ENCODE measurements around the gene PHF21B. TPM values are rescaled to one million over a fixed set of nuclear protein-coding genes. Genes with fewer than 3 reads are reported as not detected.

The PHF21B gene
- polyA plus RNA-seq, 3 donors from 2014 or later: not detected

DNA sequence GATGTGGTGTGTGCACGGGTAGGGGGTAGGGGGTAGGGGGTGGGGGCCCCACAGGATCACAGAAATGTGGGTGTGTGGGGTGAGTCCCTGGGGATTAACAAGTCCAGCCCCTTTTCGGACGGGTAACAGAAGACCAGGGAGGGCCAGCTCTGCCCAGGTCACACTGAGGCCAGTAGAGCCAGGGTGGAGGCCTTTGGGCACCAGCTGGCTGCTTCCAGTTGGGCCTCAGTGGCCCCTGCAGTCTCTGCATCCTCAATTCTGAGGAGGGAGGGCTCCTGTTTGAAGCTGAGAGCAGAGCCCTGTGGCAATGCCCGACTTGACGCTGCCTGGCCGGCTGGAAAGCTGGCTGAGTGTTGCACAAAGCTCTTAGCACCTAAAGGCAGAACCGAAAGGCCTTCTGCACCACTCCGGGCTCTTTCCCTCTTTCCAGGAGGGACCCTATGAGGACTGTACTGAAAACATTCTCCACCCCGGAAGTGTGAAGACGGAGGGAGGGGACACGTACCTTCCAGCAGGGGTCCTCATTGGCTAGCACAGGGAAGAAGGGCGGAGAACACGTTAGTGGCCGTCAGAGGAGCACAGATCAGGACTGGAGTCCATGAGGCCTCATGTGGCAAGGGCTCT is 120.4 kb downstream of the PHF21B start:
- Mint-ChIP-seq H3K4me1 (no peaks in the 10 kb centered on the region), H3K4me3 (no peak overlapping the region), H3K27me3 (ENCODE audit: low read depth in 3 of 3) (peaks cover 2 to 4% (median 3%) of the 10 kb centered on the region in 3 donors), H3K36me3 (no peaks in the 10 kb centered on the region), H3K27ac (no peak overlapping the region), H3K9me3 (no peaks in the 10 kb centered on the region)
- no peak for DNase-seq

GRCh38 chr22:44888491-44889254 is 121.1 kb downstream of the PHF21B start:
- no peaks in the 10 kb centered on the region for H3K4me1 Mint-ChIP-seq
- no peaks in the 10 kb centered on the region for H3K36me3 Mint-ChIP-seq
- no peak overlapping the region for H3K4me3 Mint-ChIP-seq
- no peak overlapping the region for H3K27ac Mint-ChIP-seq
- peaks cover 2 to 4% (median 3%) of the 10 kb centered on the region in 3 donors for H3K27me3 Mint-ChIP-seq (ENCODE audit: low read depth in 3 of 3)
- no peaks in the 10 kb centered on the region for H3K9me3 Mint-ChIP-seq
- no peak for DNase-seq

DNA sequence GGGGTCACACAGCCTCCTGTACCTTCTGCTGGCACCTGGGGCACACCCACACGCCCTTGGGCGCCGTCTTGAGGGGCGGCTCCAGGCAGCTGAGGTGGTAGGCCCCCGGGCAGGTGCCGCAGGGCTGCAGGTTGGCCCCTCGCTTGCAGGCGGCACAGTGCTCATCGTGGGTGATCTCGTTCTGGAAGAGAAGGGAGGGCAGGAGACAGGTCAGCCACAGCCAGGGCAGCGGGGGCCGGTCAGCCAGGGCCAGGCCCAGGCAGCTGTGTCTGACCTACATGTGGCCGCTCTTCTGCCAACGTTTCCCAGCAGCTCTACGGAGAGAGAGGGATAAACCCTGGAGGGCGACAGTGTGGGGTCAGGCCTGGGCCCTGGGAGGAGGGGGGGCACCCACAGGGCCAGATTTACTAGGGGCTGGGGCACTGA is 121.9 kb downstream of the PHF21B start:
- no peaks in the 10 kb centered on the region for H3K4me1 Mint-ChIP-seq
- H3K27ac Mint-ChIP-seq: no peak overlapping the region
- H3K27me3 Mint-ChIP-seq (ENCODE audit: low read depth in 3 of 3): peaks cover 2 to 4% (median 3%) of the 10 kb centered on the region in 3 donors
- H3K9me3 Mint-ChIP-seq: no peaks in the 10 kb centered on the region
- no peak for DNase-seq
- no peak overlapping the region for H3K4me3 Mint-ChIP-seq
- H3K36me3 Mint-ChIP-seq: no peaks in the 10 kb centered on the region

DNA sequence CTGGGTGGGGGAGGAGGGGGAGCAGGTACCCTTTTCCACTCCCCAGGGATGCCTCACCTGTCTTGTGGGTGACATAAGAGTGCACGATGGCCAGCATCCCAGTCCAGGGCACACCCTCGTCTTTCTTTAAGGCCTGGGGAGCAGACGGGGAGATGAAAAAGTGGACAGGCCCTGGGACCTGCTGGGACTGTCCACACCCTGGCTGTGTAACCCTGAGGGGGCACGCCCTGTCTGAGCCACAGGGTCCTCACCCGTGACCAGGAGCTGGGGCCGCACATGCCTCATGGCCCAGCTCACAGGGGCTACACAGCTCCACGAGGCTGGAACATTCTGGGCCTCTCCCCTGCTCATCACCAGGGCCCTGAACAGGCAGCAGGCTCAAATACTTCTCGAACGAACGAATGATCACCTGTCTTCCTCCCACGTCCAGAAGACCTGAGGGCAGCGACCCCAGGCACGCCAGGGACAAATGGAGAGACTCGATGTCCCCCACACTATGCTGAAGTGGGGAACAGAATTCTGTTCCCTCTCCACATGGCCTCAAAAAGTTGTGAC is 123.9 kb downstream of the PHF21B start:
- H3K4me1 Mint-ChIP-seq: no peaks in the 10 kb centered on the region
- no peaks in the 10 kb centered on the region for H3K36me3 Mint-ChIP-seq
- no peak overlapping the region for H3K4me3 Mint-ChIP-seq
- DNase-seq: no peak
- no peaks in the 10 kb centered on the region for H3K9me3 Mint-ChIP-seq
- H3K27ac Mint-ChIP-seq: no peak overlapping the region
- peaks cover 0 to 4% (median 2%) of the 10 kb centered on the region in 3 donors for H3K27me3 Mint-ChIP-seq (ENCODE audit: low read depth in 3 of 3)

GRCh38 chr22:44884968-44885805 is 124.6 kb downstream of the PHF21B start:
- H3K27me3 Mint-ChIP-seq (ENCODE audit: low read depth in 3 of 3): peaks cover 0 to 2% (median 2%) of the 10 kb centered on the region in 3 donors
- H3K4me1 Mint-ChIP-seq: no peaks in the 10 kb centered on the region
- H3K36me3 Mint-ChIP-seq: no peaks in the 10 kb centered on the region
- H3K4me3 Mint-ChIP-seq: no peak overlapping the region
- no peak for DNase-seq
- H3K9me3 Mint-ChIP-seq: no peaks in the 10 kb centered on the region
- H3K27ac Mint-ChIP-seq: no peak overlapping the region

DNA sequence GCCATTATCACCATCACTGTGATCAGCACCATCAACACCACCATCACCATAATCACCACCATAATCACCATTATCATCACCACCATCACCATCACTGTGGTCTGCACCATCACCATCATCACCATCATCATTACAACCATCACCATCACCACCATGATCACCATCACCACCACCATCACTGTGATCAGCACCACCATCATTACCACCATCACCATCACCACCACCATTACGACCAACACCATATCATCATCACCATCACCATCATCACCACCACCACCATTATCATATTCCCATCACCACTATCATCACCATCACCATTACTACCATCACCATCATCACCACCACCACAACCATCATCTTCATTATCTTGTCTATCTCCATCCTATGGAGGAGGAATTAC is 125.2 kb downstream of the PHF21B start:
- H3K4me3 Mint-ChIP-seq: no peak overlapping the region
- no peak for DNase-seq
- H3K27me3 Mint-ChIP-seq (ENCODE audit: low read depth in 3 of 3): peaks cover 0 to 2% (median 0%) of the 10 kb centered on the region in 3 donors
- H3K27ac Mint-ChIP-seq: no peak overlapping the region
- H3K4me1 Mint-ChIP-seq: no peaks in the 10 kb centered on the region
- no peaks in the 10 kb centered on the region for H3K36me3 Mint-ChIP-seq
- no peaks in the 10 kb centered on the region for H3K9me3 Mint-ChIP-seq

- Mint-ChIP-seq H3K9me3 (no peaks in the 10 kb centered on the region), H3K4me1 (no peaks in the 10 kb centered on the region), H3K27me3 (ENCODE audit: low read depth in 3 of 3) (peaks cover 0 to 2% (median 0%) of the 10 kb centered on the region in 3 donors), H3K4me3 (no peak overlapping the region), H3K27ac (no peak overlapping the region), H3K36me3 (no peaks in the 10 kb centered on the region)
- DNase-seq: no peak
These were observed 126.8 kb downstream of the PHF21B start for GRCh38 chr22:44883011-44883421.

- Mint-ChIP-seq H3K9me3 (no peaks in the 10 kb centered on the region), H3K4me3 (no peak overlapping the region), H3K36me3 (no peaks in the 10 kb centered on the region), H3K27me3 (ENCODE audit: low read depth in 3 of 3) (peaks cover 0 to 4% (median 3%) of the 10 kb centered on the region in 3 donors), H3K4me1 (no peaks in the 10 kb centered on the region), H3K27ac (no peak overlapping the region)
- DNase-seq: no peak
These were observed 127.4 kb downstream of the PHF21B start for GRCh38 chr22:44882226-44882905.

- DNase-seq: no peak
- H3K27me3 Mint-ChIP-seq (ENCODE audit: low read depth in 3 of 3): peaks cover 0 to 4% (median 3%) of the 10 kb centered on the region in 3 donors
These were observed 128.2 kb downstream of the PHF21B start for GRCh38 chr22:44881624-44882023.

GRCh38 chr22:44880610-44881290 is 129.1 kb downstream of the PHF21B start:
- Mint-ChIP-seq H3K9me3 (no peaks in the 10 kb centered on the region), H3K27ac (no peak overlapping the region), H3K27me3 (ENCODE audit: low read depth in 3 of 3) (peaks cover 0 to 3% (median 2%) of the 10 kb centered on the region in 3 donors), H3K4me3 (no peak overlapping the region), H3K36me3 (no peaks in the 10 kb centered on the region), H3K4me1 (no peaks in the 10 kb centered on the region)
- no peak for DNase-seq

More at GRCh38 chr22:44881624-44882023, 128.2 kb downstream of the PHF21B start:
- Mint-ChIP-seq H3K4me3 (no peak overlapping the region), H3K9me3 (no peaks in the 10 kb centered on the region), H3K36me3 (no peaks in the 10 kb centered on the region), H3K27ac (no peak overlapping the region), H3K4me1 (no peaks in the 10 kb centered on the region)

DNA sequence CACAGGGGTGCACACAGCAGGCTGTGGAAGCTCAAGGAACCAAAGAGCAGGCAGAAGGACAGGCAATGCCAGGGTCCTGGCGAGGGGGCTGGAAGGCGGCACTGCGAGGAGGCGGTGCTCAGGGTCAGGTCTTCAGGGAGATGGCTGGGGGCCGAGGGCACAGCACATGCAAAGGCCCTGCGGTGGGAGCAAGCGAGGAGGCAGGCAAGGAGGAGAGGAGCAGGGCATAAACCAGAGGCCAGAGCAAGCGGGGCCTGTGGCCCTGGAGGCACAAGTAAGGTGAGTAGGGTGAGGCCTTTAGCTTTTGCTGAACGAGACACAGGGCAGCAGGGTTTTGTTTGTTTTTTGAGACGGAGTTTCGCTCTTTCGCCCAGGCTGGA is 130.5 kb downstream of the PHF21B start:
- Mint-ChIP-seq H3K27ac (no peak overlapping the region), H3K36me3 (no peaks in the 10 kb centered on the region), H3K27me3 (ENCODE audit: low read depth in 3 of 3) (peaks cover 0 to 3% (median 2%) of the 10 kb centered on the region in 3 donors), H3K4me1 (no peaks in the 10 kb centered on the region), H3K4me3 (no peak overlapping the region), H3K9me3 (no peaks in the 10 kb centered on the region)
- no peak for DNase-seq

GRCh38 chr22:44878483-44879300 is 131.1 kb downstream of the PHF21B start:
- H3K4me3 Mint-ChIP-seq: no peak overlapping the region
- no peak overlapping the region for H3K27ac Mint-ChIP-seq
- no peaks in the 10 kb centered on the region for H3K9me3 Mint-ChIP-seq
- no peaks in the 10 kb centered on the region for H3K36me3 Mint-ChIP-seq
- DNase-seq: no peak
- H3K4me1 Mint-ChIP-seq: no peaks in the 10 kb centered on the region
- peaks cover 0 to 3% (median 2%) of the 10 kb centered on the region in 3 donors for H3K27me3 Mint-ChIP-seq (ENCODE audit: low read depth in 3 of 3)
